GM19324 (cell line): Measurements from ENCODE around the gene LRRC18.

ENCODE experiments used
- ATAC-seq: cut with Tn5 transposase; IDR thresholded peaks from one replicate; pipeline ENCODE4 v1.9.1; 2021; ENCODE audit warnings: mild to moderate bottlenecking, moderate library complexity; ENCODE audit not compliant: unreplicated experiment, low FRiP score

The LRRC18 gene

GRCh38 chr10:48946891-48947500 is 7.4 kb upstream of the LRRC18 start:
- no peak for ATAC-seq

GRCh38 chr10:48946332-48946731 is 6.7 kb upstream of the LRRC18 start:
- ATAC-seq = no peak

- no peak for ATAC-seq
Measured at GRCh38 chr10:48945441-48946130, 5.9 kb upstream of the LRRC18 start.

- ATAC-seq = no peak
Measured at GRCh38 chr10:48944171-48944570, 4.5 kb upstream of the LRRC18 start.

GRCh38 chr10:48943096-48943495 is 3.5 kb upstream of the LRRC18 start:
- ATAC-seq = no peak

- ATAC-seq = no peak
Measured at GRCh38 chr10:48941427-48942075, 1.9 kb upstream of the LRRC18 start.

GRCh38 chr10:48940958-48941357 is 1.3 kb upstream of the LRRC18 start:
- no peak for ATAC-seq

- no peak for ATAC-seq
Measured at GRCh38 chr10:48940372-48940771, 732 bp upstream of the LRRC18 start.

GRCh38 chr10:48938990-48939536 is 577 bp downstream of the LRRC18 start:
- no peak for ATAC-seq

- ATAC-seq = no peak
Measured at GRCh38 chr10:48938281-48938680, 1.4 kb downstream of the LRRC18 start.

- ATAC-seq = no peak
Measured at GRCh38 chr10:48937796-48938195, 1.8 kb downstream of the LRRC18 start.

- no peak for ATAC-seq
Measured at GRCh38 chr10:48935577-48935976, 4.1 kb downstream of the LRRC18 start.

GRCh38 chr10:48934672-48935501 is 4.8 kb downstream of the LRRC18 start:
- ATAC-seq = no peak

- no peak for ATAC-seq
Measured at GRCh38 chr10:48932831-48933664, 6.6 kb downstream of the LRRC18 start.

GRCh38 chr10:48931188-48931587 is 8.5 kb downstream of the LRRC18 start:
- ATAC-seq = no peak

- ATAC-seq = no peak
Measured at GRCh38 chr10:48929413-48929990, 10.1 kb downstream of the LRRC18 start.

GRCh38 chr10:48926764-48927540 is 12.7 kb downstream of the LRRC18 start:
- ATAC-seq = no peak

- ATAC-seq = no peak
Measured at GRCh38 chr10:48926255-48926654, 13.4 kb downstream of the LRRC18 start.

GRCh38 chr10:48924988-48925387 is 14.7 kb downstream of the LRRC18 start:
- no peak for ATAC-seq
